HepG2 (cell line): ENCODE data around the gene TOPBP1. TPM values are rescaled to one million over a fixed set of nuclear protein-coding genes. Genes with fewer than 3 reads are reported as not detected.

Source experiments
- DNMT3B ChIP-seq: conservative IDR thresholded peaks from 2 replicates; pipeline ENCODE4 v1.6.1; 2016; ENCODE audit warnings: missing biosample characterization, control low read depth
- HMG20A ChIP-seq: IDR thresholded peaks from 2 replicates; pipeline ENCODE4 v1.6.1; 2016; ENCODE audit warnings: borderline replicate concordance
- NFE2 ChIP-seq: sonication (generic); formaldehyde crosslinking; IDR thresholded peaks from 2 replicates; pipeline ENCODE4 v1.4.0; 2020; ENCODE audit warnings: missing genetic modification reagents
- SKI ChIP-seq: fragments of 450-650 bp; IDR thresholded peaks from one replicate; pipeline ENCODE4 v1.6.1; 2018; ENCODE audit warnings: mild to moderate bottlenecking; ENCODE audit not compliant: partially characterized antibody
- TBL1XR1 ChIP-seq: fragments of 150-350 bp; IDR thresholded peaks from 2 replicates; pipeline ENCODE4 v1.6.1; 2014; ENCODE audit warnings: borderline replicate concordance, low read length; ENCODE audit not compliant: partially characterized antibody
- TMF1 ChIP-seq: sonication (generic); formaldehyde crosslinking; IDR thresholded peaks from 2 replicates; pipeline ENCODE4 v1.8.1; 2022; ENCODE audit warnings: low read depth, missing genetic modification reagents
- YEATS2 ChIP-seq: sonication (generic); formaldehyde crosslinking; IDR thresholded peaks from 2 replicates; pipeline ENCODE4 v1.4.0; 2020; ENCODE audit warnings: missing genetic modification reagents, borderline replicate concordance
- ZNF549 ChIP-seq: sonication (generic); formaldehyde crosslinking; IDR thresholded peaks from 2 replicates; pipeline ENCODE4 v1.5.0; 2020; ENCODE audit warnings: missing genetic modification reagents
- ZNF589 ChIP-seq: sonication (generic); formaldehyde crosslinking; conservative IDR thresholded peaks from 2 replicates; pipeline ENCODE4 v1.8.0; 2022; ENCODE audit warnings: mild to moderate bottlenecking, moderate library complexity, missing genetic modification reagents
- ZNF879 ChIP-seq: sonication (generic); formaldehyde crosslinking; IDR thresholded peaks from 2 replicates; pipeline ENCODE4 v1.8.1; 2023; ENCODE audit warnings: missing genetic modification reagents
- polyA plus RNA-seq, 8 experiments: library from polyadenylated mRNA; depleted of rRNA in 3 of 8; stranded (reverse) in 7 of 8; unstranded in 1 of 8; fragments of >200 nt; fragmentation: Illumina TruSeq in 4 of 8; extraction: Trizol in 4 of 8; gene quantifications; 2 replicates each; pipeline versions ENCODE4 v1.2.1 to v1.2.3, GENCODE V29; 2011 to 2016; ENCODE audit warnings: low read depth in 4 of 8, missing spikeins in 1 of 8, mixed read lengths in 1 of 8; ENCODE audit not compliant: insufficient read depth in 1 of 8
- total RNA-seq, 5 experiments: library from RNA; depleted of rRNA; stranded (reverse); fragments of >200 nt; fragmentation: Illumina TruSeq; extraction: Trizol; gene quantifications; 2 replicates each; pipeline ENCODE4 v1.2.3, GENCODE V29; 2016; ENCODE audit warnings: low read depth in 1 of 5
- TF ChIP-seq, protein P1 (sequence below): sonication (generic); formaldehyde crosslinking; IDR thresholded peaks from 2 replicates; pipeline ENCODE4 v1.4.0; 2020; ENCODE audit warnings: missing genetic modification reagents, mild to moderate bottlenecking, borderline replicate concordance
- TF ChIP-seq, protein P2 (sequence below): sonication (generic); formaldehyde crosslinking; IDR thresholded peaks from 2 replicates; pipeline ENCODE4 v1.5.0; 2020; ENCODE audit warnings: missing genetic modification reagents
- TF ChIP-seq, protein P3 (sequence below): sonication (generic); formaldehyde crosslinking; IDR thresholded peaks from 2 replicates; pipeline ENCODE4 v1.4.0; 2020; ENCODE audit warnings: mild to moderate bottlenecking, missing genetic modification reagents
- TF ChIP-seq, protein P4 (sequence below): sonication (generic); formaldehyde crosslinking; IDR thresholded peaks from 2 replicates; pipeline ENCODE4 v1.5.1; 2020; ENCODE audit warnings: mild to moderate bottlenecking, missing genetic modification reagents, borderline replicate concordance
- TF ChIP-seq, protein P5 (sequence below): sonication (generic); formaldehyde crosslinking; IDR thresholded peaks from 2 replicates; pipeline ENCODE4 v1.8.0; 2022; ENCODE audit warnings: mild to moderate bottlenecking, missing genetic modification reagents, borderline replicate concordance
- TF ChIP-seq, protein P6 (sequence below): sonication (generic); formaldehyde crosslinking; IDR thresholded peaks from 2 replicates; pipeline ENCODE4 v1.5.0; 2020; ENCODE audit warnings: missing genetic modification reagents

The TOPBP1 gene
- total and polyA plus RNA-seq, 2 of the 13 experiments (the other 11 are each of a cell fraction or from before 2014, with no cell fraction given): 24.3 to 42.9 TPM

DNA sequence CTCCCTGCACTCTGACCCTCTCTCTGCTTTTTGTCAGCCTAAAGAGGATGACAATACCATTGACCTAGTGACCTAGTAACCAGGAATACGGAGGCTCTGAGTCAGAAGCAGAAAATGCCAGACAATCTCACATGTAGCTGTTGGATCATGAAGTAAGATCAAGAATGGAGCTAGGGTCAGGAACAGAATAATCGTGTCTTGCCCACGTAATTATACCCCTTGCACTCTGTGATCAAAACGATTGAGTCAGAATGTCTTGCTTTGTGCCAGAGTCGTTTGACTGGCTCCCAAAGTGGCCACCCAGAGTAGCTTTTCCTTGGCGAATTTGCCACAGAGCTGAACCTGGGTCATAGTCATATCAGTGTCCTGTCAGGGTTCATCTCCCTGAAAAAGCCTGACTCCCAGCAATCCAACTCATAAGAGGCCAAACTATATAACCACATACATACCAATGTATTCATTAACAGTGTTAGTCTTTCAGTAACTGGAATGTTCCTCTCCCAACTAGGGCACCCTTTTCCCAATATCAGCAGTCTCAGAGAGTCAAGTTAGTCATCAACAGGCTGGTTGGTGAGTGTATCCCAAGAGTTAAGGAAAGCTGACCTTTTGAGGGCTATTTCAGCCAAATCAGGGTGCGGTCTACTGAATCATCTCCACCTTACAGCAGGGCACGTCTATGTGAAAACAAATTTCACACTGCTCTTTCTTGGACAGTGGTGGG, 93.3 kb downstream of the TOPBP1 start (continued):
- TF ChIP-seq, protein P1, sequence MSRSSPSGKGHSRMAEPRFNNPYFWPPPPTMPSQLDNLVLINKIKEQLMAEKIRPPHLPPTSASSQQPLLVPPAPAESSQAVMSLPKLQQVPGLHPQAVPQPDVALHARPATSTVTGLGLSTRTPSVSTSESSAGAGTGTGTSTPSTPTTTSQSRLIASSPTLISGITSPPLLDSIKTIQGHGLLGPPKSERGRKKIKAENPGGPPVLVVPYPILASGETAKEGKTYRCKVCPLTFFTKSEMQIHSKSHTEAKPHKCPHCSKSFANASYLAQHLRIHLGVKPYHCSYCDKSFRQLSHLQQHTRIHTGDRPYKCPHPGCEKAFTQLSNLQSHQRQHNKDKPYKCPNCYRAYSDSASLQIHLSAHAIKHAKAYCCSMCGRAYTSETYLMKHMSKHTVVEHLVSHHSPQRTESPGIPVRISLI (CRISPR knock-in tag): no peak
- TF ChIP-seq, protein P2, sequence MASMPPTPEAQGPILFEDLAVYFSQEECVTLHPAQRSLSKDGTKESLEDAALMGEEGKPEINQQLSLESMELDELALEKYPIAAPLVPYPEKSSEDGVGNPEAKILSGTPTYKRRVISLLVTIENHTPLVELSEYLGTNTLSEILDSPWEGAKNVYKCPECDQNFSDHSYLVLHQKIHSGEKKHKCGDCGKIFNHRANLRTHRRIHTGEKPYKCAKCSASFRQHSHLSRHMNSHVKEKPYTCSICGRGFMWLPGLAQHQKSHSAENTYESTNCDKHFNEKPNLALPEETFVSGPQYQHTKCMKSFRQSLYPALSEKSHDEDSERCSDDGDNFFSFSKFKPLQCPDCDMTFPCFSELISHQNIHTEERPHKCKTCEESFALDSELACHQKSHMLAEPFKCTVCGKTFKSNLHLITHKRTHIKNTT (CRISPR knock-in tag): no peak
- TF ChIP-seq ZNF589 (CRISPR knock-in tag) (no peak), YEATS2 (no peak), HMG20A (peak; percentile 32; the same call in 1 of the 2 replicates), NFE2 (CRISPR knock-in tag) (no peak), ZNF879 (CRISPR knock-in tag) (no peak), TBL1XR1 (peak; percentile 92), SKI (peak; percentile 70), ZNF549 (CRISPR knock-in tag) (no peak), DNMT3B (CRISPR knock-in tag) (no peak), TMF1 (CRISPR knock-in tag) (no peak)
- TF ChIP-seq, protein P3, sequence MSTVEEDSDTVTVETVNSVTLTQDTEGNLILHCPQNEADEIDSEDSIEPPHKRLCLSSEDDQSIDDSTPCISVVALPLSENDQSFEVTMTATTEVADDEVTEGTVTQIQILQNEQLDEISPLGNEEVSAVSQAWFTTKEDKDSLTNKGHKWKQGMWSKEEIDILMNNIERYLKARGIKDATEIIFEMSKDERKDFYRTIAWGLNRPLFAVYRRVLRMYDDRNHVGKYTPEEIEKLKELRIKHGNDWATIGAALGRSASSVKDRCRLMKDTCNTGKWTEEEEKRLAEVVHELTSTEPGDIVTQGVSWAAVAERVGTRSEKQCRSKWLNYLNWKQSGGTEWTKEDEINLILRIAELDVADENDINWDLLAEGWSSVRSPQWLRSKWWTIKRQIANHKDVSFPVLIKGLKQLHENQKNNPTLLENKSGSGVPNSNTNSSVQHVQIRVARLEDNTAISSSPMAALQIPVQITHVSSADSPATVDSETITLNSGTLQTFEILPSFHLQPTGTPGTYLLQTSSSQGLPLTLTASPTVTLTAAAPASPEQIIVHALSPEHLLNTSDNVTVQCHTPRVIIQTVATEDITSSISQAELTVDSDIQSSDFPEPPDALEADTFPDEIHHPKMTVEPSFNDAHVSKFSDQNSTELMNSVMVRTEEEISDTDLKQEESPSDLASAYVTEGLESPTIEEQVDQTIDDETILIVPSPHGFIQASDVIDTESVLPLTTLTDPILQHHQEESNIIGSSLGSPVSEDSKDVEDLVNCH (CRISPR knock-in tag): no peak
- TF ChIP-seq, protein P4, sequence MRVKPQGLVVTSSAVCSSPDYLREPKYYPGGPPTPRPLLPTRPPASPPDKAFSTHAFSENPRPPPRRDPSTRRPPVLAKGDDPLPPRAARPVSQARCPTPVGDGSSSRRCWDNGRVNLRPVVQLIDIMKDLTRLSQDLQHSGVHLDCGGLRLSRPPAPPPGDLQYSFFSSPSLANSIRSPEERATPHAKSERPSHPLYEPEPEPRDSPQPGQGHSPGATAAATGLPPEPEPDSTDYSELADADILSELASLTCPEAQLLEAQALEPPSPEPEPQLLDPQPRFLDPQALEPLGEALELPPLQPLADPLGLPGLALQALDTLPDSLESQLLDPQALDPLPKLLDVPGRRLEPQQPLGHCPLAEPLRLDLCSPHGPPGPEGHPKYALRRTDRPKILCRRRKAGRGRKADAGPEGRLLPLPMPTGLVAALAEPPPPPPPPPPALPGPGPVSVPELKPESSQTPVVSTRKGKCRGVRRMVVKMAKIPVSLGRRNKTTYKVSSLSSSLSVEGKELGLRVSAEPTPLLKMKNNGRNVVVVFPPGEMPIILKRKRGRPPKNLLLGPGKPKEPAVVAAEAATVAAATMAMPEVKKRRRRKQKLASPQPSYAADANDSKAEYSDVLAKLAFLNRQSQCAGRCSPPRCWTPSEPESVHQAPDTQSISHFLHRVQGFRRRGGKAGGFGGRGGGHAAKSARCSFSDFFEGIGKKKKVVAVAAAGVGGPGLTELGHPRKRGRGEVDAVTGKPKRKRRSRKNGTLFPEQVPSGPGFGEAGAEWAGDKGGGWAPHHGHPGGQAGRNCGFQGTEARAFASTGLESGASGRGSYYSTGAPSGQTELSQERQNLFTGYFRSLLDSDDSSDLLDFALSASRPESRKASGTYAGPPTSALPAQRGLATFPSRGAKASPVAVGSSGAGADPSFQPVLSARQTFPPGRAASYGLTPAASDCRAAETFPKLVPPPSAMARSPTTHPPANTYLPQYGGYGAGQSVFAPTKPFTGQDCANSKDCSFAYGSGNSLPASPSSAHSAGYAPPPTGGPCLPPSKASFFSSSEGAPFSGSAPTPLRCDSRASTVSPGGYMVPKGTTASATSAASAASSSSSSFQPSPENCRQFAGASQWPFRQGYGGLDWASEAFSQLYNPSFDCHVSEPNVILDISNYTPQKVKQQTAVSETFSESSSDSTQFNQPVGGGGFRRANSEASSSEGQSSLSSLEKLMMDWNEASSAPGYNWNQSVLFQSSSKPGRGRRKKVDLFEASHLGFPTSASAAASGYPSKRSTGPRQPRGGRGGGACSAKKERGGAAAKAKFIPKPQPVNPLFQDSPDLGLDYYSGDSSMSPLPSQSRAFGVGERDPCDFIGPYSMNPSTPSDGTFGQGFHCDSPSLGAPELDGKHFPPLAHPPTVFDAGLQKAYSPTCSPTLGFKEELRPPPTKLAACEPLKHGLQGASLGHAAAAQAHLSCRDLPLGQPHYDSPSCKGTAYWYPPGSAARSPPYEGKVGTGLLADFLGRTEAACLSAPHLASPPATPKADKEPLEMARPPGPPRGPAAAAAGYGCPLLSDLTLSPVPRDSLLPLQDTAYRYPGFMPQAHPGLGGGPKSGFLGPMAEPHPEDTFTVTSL (CRISPR knock-in tag): no peak; the same call in 1 of the 2 replicates
- TF ChIP-seq, protein P5, sequence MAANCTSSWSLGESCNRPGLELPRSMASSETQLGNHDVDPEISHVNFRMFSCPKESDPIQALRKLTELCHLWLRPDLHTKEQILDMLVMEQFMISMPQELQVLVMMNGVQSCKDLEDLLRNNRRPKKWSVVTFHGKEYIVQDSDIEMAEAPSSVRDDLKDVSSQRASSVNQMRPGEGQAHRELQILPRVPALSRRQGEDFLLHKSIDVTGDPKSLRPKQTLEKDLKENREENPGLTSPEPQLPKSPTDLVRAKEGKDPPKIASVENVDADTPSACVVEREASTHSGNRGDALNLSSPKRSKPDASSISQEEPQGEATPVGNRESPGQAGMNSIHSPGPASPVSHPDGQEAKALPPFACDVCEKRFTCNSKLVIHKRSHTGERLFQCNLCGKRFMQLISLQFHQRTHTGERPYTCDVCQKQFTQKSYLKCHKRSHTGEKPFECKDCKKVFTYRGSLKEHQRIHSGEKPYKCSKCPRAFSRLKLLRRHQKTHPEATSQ (CRISPR knock-in tag): no peak
- TF ChIP-seq, protein P6, sequence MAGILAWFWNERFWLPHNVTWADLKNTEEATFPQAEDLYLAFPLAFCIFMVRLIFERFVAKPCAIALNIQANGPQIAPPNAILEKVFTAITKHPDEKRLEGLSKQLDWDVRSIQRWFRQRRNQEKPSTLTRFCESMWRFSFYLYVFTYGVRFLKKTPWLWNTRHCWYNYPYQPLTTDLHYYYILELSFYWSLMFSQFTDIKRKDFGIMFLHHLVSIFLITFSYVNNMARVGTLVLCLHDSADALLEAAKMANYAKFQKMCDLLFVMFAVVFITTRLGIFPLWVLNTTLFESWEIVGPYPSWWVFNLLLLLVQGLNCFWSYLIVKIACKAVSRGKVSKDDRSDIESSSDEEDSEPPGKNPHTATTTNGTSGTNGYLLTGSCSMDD (CRISPR knock-in tag): no peak
